ENCODE measurements around the gene MYMX.

- TF ChIP-seq GATA3 (IDR thresholded peaks at IDR 0.05; ENCODE audit: low read depth, low read length) (no peak), GATA2 (IDR thresholded peaks at IDR 0.05; ENCODE audit: low read depth, low read length) (no peak)
Observed at GRCh38 chr6:44176130-44176761, 40.5 kb upstream of the MYMX start.
